ENCODE data around the gene AUH.

Gene AUH

DNA sequence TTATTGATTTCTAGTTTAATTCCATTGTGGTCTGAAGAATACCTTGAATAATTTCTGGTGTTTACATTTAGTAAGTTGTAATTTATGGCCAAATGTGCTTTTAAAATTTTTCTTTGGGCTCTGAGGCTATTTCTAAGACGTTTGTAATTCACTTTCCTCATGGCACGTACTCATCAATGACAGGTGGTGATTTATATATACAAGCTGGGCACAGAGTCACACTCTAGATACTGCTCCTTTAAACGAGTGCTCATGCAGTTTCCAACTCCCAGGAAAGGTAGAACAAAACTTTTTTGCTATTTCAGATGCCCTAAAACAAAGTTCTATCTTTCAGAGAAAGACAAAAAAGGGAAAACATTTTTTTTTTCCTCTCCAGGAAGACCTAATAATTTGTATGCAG, 146.9 kb downstream of the AUH start:
- Histone ChIP-seq H3K27ac (ENCODE audit: low read length) (no peak overlapping the region), H3K9me3 (ENCODE audit: control insufficient read depth, insufficient read depth, low read length) (no peaks in the 10 kb centered on the region), H3K4me3 (ENCODE audit: low read length) (no peak overlapping the region), H3K4me1 (ENCODE audit: control insufficient read depth, insufficient read depth, low read length) (no peaks in the 10 kb centered on the region), H3K36me3 (ENCODE audit: control insufficient read depth, insufficient read depth, low read length) (no peaks in the 10 kb centered on the region), H3K27me3 (ENCODE audit: control insufficient read depth, insufficient read depth, low read length) (no peaks in the 10 kb centered on the region)
- DNase-seq (ENCODE audit: low read depth, low spot score), result no peak
- WGBS (ENCODE audit: insufficient coverage, insufficient read length), result no CpG with 5 or more reads among the region's 3 CpGs

DNA sequence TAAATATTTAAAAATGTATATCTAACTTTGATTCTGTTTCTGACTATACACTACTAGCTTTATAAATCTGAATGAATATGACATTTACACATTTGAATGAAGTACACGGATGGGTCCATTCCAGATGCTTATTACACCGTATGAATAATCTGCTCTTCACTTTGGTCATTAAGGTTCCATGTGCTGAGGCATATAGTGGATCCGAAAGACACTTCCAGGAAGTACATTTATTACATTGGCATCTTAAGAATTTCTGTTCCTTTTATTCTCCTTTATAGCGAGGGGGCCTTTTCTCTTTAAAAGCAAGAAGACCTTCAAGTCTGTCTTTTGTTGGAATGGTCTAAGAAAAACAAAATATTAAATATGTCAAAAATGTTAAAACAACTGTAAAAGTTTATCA, 147.6 kb downstream of the AUH start:
- no peak for DNase-seq (ENCODE audit: low read depth, low spot score)
- no peaks in the 10 kb centered on the region for H3K9me3 ChIP-seq (ENCODE audit: control insufficient read depth, insufficient read depth, low read length)
- no peaks in the 10 kb centered on the region for H3K36me3 ChIP-seq (ENCODE audit: control insufficient read depth, insufficient read depth, low read length)
- no CpG with 5 or more reads among the region's 4 CpGs for WGBS (ENCODE audit: insufficient coverage, insufficient read length)
- no peaks in the 10 kb centered on the region for H3K27me3 ChIP-seq (ENCODE audit: control insufficient read depth, insufficient read depth, low read length)
- no peak overlapping the region for H3K4me3 ChIP-seq (ENCODE audit: low read length)
- no peaks in the 10 kb centered on the region for H3K4me1 ChIP-seq (ENCODE audit: control insufficient read depth, insufficient read depth, low read length)
- no peak overlapping the region for H3K27ac ChIP-seq (ENCODE audit: low read length)

DNA sequence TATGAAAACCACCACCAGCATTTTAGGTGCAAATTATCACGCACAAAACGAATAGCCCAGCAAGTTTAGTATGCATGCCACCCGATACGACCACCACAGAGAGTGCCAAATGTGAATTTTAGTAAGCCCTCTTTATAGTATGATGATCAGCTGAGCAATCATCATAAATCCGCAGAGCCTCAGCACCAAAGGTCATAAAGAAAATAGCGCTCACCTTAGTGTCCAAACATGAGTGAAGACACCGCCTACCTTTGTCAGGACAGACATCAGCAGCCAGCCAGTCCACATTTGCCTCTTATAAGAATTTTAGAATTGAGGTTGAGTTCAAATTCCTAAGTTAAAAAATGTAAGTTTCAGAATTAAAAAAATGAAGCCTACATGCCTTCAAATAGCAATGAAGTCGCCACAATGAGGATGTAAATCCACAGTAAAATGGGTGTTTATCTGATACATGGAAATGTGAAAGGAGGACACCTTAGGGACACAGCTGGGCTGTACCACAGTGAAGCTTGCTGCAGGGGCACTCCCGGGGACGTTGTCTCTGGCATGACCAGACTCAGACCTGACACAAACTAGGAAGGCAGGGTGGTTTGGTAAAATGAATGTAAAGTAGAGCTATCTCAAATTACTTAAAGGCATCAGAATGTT, 149.0 kb downstream of the AUH start:
- no peaks in the 10 kb centered on the region for H3K27me3 ChIP-seq (ENCODE audit: control insufficient read depth, insufficient read depth, low read length)
- no CpG with 5 or more reads among the region's 10 CpGs for WGBS (ENCODE audit: insufficient coverage, insufficient read length)
- H3K9me3 ChIP-seq (ENCODE audit: control insufficient read depth, insufficient read depth, low read length), result no peaks in the 10 kb centered on the region
- H3K36me3 ChIP-seq (ENCODE audit: control insufficient read depth, insufficient read depth, low read length), result no peaks in the 10 kb centered on the region
- DNase-seq (ENCODE audit: low read depth, low spot score), result no peak
- H3K27ac ChIP-seq (ENCODE audit: low read length), result no peak overlapping the region
- H3K4me3 ChIP-seq (ENCODE audit: low read length), result no peak overlapping the region
- H3K4me1 ChIP-seq (ENCODE audit: control insufficient read depth, insufficient read depth, low read length), result no peaks in the 10 kb centered on the region

DNA sequence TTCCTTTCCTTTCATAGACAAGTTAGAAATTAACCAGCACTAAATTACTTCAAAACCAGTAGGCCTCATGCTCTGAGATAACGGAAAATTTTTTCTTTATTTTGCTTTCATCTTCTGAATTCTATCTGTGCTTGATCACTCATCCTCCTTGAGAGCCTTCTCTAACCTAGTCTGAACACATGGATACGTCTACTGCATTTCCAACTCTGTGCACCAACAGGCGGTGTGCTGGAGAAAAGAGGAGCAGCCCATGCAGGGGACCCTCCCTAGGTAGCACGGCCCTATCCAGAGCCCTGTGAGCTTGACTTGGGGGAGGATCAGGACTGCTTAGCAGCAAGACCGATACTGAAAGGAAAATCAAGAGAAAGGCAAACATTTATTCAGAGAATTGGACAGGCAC, 149.8 kb downstream of the AUH start:
- Histone ChIP-seq H3K4me3 (ENCODE audit: low read length) (no peak overlapping the region), H3K27me3 (ENCODE audit: control insufficient read depth, insufficient read depth, low read length) (no peaks in the 10 kb centered on the region), H3K9me3 (ENCODE audit: control insufficient read depth, insufficient read depth, low read length) (no peaks in the 10 kb centered on the region), H3K36me3 (ENCODE audit: control insufficient read depth, insufficient read depth, low read length) (no peaks in the 10 kb centered on the region), H3K27ac (ENCODE audit: low read length) (no peak overlapping the region), H3K4me1 (ENCODE audit: control insufficient read depth, insufficient read depth, low read length) (no peaks in the 10 kb centered on the region)
- WGBS (ENCODE audit: insufficient coverage, insufficient read length), result no CpG with 5 or more reads among the region's 5 CpGs
- DNase-seq (ENCODE audit: low read depth, low spot score), result no peak

DNA sequence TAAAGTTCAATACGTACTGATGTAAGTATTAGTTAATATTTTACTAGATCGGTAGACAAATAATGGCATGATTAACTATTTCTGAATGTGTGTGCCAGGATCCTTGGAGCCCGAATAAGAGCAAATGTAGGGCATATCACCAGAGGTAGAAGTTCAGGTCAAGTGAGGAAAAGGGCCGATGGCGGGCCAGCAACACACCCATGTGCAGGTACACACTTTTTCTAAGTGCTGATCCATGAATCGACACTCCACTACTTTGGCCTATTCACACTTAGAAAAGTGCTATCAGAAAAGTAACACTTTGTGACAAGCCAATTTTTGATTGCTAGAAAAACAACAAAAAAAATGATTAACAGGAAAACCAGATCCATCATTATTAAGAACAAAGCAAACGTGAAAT, 150.3 kb downstream of the AUH start:
- DNase-seq (ENCODE audit: low read depth, low spot score), result no peak
- no peak overlapping the region for H3K4me3 ChIP-seq (ENCODE audit: low read length)
- no peaks in the 10 kb centered on the region for H3K4me1 ChIP-seq (ENCODE audit: control insufficient read depth, insufficient read depth, low read length)
- H3K36me3 ChIP-seq (ENCODE audit: control insufficient read depth, insufficient read depth, low read length), result no peaks in the 10 kb centered on the region
- no peak overlapping the region for H3K27ac ChIP-seq (ENCODE audit: low read length)
- no CpG with 5 or more reads among the region's 7 CpGs for WGBS (ENCODE audit: insufficient coverage, insufficient read length)
- no peaks in the 10 kb centered on the region for H3K27me3 ChIP-seq (ENCODE audit: control insufficient read depth, insufficient read depth, low read length)
- no peaks in the 10 kb centered on the region for H3K9me3 ChIP-seq (ENCODE audit: control insufficient read depth, insufficient read depth, low read length)

DNA sequence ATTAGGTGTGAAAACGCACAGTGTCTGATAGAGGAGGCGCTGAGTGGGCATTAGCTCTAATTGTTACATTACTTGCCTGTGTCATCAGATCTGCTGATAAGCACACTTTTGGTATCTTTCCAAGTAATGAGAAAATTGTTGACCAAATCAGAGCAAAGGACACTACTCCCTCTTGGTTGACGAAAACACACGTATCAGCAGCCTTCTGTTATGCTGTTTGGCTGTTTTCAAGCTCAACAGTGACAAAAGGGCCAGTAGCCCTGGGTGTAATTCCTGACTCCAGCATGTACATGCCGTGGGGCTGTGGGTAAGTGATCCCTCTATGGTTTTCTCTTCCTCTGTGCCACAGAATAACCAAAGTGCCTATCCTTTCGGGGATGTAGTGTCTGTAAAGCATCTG, 151.4 kb downstream of the AUH start:
- Histone ChIP-seq H3K4me1 (ENCODE audit: control insufficient read depth, insufficient read depth, low read length) (no peaks in the 10 kb centered on the region), H3K27ac (ENCODE audit: low read length) (no peak overlapping the region), H3K27me3 (ENCODE audit: control insufficient read depth, insufficient read depth, low read length) (no peaks in the 10 kb centered on the region), H3K9me3 (ENCODE audit: control insufficient read depth, insufficient read depth, low read length) (no peaks in the 10 kb centered on the region), H3K4me3 (ENCODE audit: low read length) (no peak overlapping the region), H3K36me3 (ENCODE audit: control insufficient read depth, insufficient read depth, low read length) (no peaks in the 10 kb centered on the region)
- WGBS (ENCODE audit: insufficient coverage, insufficient read length), result no CpG with 5 or more reads among the region's 6 CpGs
- no peak for DNase-seq (ENCODE audit: low read depth, low spot score)

DNA sequence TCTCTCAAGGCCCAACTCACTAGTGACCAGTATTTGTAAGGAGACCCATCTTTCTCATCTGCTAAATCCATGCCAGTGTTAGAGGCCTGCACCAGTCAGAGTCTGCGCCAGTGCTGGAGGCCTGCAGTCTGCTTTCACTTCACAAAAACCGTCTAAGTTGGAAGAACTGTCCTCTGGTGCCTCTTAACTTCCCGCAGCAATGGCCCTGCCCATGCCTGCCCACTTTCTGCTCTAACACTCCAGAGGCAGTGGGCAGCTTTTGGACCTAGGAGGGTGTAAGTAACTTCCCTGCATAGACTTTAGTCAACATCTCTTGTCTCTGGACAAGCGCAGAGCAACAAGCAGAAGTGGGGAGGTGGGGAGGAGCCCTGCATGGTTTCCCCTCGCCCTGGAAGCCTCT, 152.9 kb downstream of the AUH start:
- DNase-seq (ENCODE audit: low read depth, low spot score), result no peak
- Histone ChIP-seq H3K9me3 (ENCODE audit: control insufficient read depth, insufficient read depth, low read length) (no peaks in the 10 kb centered on the region), H3K27me3 (ENCODE audit: control insufficient read depth, insufficient read depth, low read length) (no peaks in the 10 kb centered on the region), H3K4me1 (ENCODE audit: control insufficient read depth, insufficient read depth, low read length) (no peaks in the 10 kb centered on the region), H3K4me3 (ENCODE audit: low read length) (no peak overlapping the region), H3K27ac (ENCODE audit: low read length) (no peak overlapping the region), H3K36me3 (ENCODE audit: control insufficient read depth, insufficient read depth, low read length) (no peaks in the 10 kb centered on the region)
- WGBS (ENCODE audit: insufficient coverage, insufficient read length), result no CpG with 5 or more reads among the region's 5 CpGs

DNA sequence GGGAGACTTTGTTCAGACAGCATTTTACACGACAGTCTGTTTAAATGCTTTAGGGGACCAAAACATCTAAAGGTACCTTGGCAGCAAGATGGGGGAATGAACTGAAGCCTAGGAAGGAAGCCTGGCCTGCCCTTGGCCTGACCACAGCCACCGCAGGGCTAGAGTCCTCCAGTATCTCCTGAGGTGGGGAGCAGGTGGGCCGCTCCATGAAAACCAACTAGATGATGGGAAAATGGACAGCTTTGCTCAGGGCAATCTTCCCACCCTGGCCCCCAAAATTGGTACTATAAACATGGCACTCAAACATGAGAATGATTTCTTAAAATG, 153.3 kb downstream of the AUH start:
- no peak for DNase-seq (ENCODE audit: low read depth, low spot score)
- H3K4me3 ChIP-seq (ENCODE audit: low read length), result no peak overlapping the region
- H3K27ac ChIP-seq (ENCODE audit: low read length), result no peak overlapping the region
- no peaks in the 10 kb centered on the region for H3K36me3 ChIP-seq (ENCODE audit: control insufficient read depth, insufficient read depth, low read length)
- H3K4me1 ChIP-seq (ENCODE audit: control insufficient read depth, insufficient read depth, low read length), result no peaks in the 10 kb centered on the region
- no peaks in the 10 kb centered on the region for H3K9me3 ChIP-seq (ENCODE audit: control insufficient read depth, insufficient read depth, low read length)
- WGBS (ENCODE audit: insufficient coverage, insufficient read length), result no CpG with 5 or more reads among the region's 3 CpGs
- H3K27me3 ChIP-seq (ENCODE audit: control insufficient read depth, insufficient read depth, low read length), result no peaks in the 10 kb centered on the region

DNA sequence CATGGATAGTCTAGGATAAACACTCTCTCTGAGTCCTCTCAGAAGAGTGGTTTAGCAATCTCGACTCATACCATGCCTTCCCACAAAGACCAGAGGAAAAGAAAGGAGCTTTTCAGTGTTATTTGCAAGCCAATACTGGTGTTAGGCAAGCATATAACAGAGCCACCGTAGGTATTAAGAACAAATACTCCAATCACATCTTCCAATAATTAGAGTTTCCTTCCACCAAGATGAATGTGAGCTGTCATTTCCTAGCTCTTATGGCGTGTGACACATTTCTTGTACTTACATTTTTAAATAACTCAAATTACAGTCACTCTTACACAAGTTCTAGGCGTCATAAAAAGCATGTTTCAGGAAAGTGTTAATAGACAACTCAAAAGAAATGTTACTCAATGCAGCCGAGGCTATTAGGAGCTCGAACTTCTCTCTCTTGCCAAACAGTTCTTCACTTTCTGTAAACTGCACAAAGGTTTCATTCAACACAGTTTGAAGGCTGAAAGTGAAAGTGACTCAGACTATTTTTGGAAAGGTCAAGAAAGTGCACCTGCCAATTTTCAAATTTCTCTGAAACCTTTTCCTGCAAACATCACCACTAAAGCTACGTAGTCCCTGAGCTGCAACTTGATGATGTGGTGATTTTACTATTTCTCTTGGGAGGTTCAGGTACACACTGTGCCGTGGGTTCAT, 153.8 kb downstream of the AUH start:
- Histone ChIP-seq H3K4me3 (ENCODE audit: low read length) (no peak overlapping the region), H3K9me3 (ENCODE audit: control insufficient read depth, insufficient read depth, low read length) (no peaks in the 10 kb centered on the region), H3K27me3 (ENCODE audit: control insufficient read depth, insufficient read depth, low read length) (no peaks in the 10 kb centered on the region), H3K27ac (ENCODE audit: low read length) (no peak overlapping the region), H3K36me3 (ENCODE audit: control insufficient read depth, insufficient read depth, low read length) (no peaks in the 10 kb centered on the region), H3K4me1 (ENCODE audit: control insufficient read depth, insufficient read depth, low read length) (no peaks in the 10 kb centered on the region)
- no CpG with 5 or more reads among the region's 8 CpGs for WGBS (ENCODE audit: insufficient coverage, insufficient read length)
- no peak for DNase-seq (ENCODE audit: low read depth, low spot score)

DNA sequence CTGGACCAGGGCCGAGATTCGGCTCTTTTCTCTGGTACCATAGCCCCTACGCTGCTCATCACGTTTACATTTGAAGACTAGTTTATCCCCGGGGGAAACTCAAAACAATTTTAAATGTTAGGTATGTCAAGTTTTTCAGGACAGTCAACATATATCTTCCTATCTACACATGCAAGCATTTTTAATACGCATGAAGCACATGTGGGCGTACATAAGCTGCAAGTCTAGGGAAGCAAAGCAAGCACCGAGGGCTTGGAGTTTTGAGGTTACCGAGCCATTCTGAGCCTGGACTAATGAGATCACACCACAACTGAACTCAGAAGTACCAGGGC, 154.4 kb downstream of the AUH start:
- WGBS (ENCODE audit: insufficient coverage, insufficient read length), result no CpG with 5 or more reads among the region's 9 CpGs
- H3K27ac ChIP-seq (ENCODE audit: low read length), result no peak overlapping the region

DNA sequence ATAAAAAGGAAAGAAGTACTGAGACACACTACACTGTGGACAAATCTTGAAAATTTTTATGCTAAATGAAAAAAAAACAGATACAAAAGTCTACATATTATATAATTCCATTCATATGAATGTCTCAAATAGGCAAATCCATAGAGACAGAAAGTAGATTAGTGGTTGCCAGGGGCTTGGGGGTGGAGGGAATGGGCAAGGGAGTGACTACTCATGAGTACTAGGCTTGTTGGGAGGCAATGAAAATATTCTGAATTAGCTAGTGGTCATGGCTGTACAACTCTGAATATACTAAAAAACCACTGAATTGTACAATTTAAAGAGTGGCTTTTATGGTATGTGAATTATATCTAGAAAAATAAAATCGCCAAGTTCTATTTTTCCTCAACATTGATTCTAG, 154.9 kb downstream of the AUH start:
- Histone ChIP-seq H3K4me3 (ENCODE audit: low read length) (no peak overlapping the region), H3K9me3 (ENCODE audit: control insufficient read depth, insufficient read depth, low read length) (no peaks in the 10 kb centered on the region), H3K27ac (ENCODE audit: low read length) (no peak overlapping the region), H3K4me1 (ENCODE audit: control insufficient read depth, insufficient read depth, low read length) (no peaks in the 10 kb centered on the region), H3K27me3 (ENCODE audit: control insufficient read depth, insufficient read depth, low read length) (no peaks in the 10 kb centered on the region), H3K36me3 (ENCODE audit: control insufficient read depth, insufficient read depth, low read length) (no peaks in the 10 kb centered on the region)
- no CpG with 5 or more reads among the region's 1 CpG for WGBS (ENCODE audit: insufficient coverage, insufficient read length)
- no peak for DNase-seq (ENCODE audit: low read depth, low spot score)

More for the DNA sequence above, 154.4 kb downstream of the AUH start:
- no peaks in the 10 kb centered on the region for H3K36me3 ChIP-seq (ENCODE audit: control insufficient read depth, insufficient read depth, low read length)
- no peak overlapping the region for H3K4me3 ChIP-seq (ENCODE audit: low read length)
- no peaks in the 10 kb centered on the region for H3K27me3 ChIP-seq (ENCODE audit: control insufficient read depth, insufficient read depth, low read length)
- H3K9me3 ChIP-seq (ENCODE audit: control insufficient read depth, insufficient read depth, low read length), result no peaks in the 10 kb centered on the region
- H3K4me1 ChIP-seq (ENCODE audit: control insufficient read depth, insufficient read depth, low read length), result no peaks in the 10 kb centered on the region
- no peak for DNase-seq (ENCODE audit: low read depth, low spot score)
